K562 (cell line): ENCODE results near the gene UBE2D3. TPM values are rescaled to one million over a fixed set of nuclear protein-coding genes. Genes with fewer than 3 reads are reported as not detected.
A peak's percentile ranks its signal among the peaks of the same experiment; 100 is the strongest.

Experiments used
- CREB5 ChIP-seq: fragments of 250-450 bp; sonication (Bioruptor Pico); IDR thresholded peaks from 2 replicates; pipeline ENCODE4 v1.5.0; 2020; ENCODE audit warnings: mild to moderate bottlenecking
- DACH1 ChIP-seq: fragments of 450-650 bp; IDR thresholded peaks from 2 replicates; pipeline ENCODE4 v1.6.1; 2018; ENCODE audit not compliant: partially characterized antibody
- FOXJ2 ChIP-seq: fragments of 200-800 bp; sonication (Bioruptor generic); IDR thresholded peaks from 2 replicates; pipeline ENCODE4 v1.6.1; 2016; ENCODE audit warnings: missing genetic modification characterization, missing compliant biosample characterization
- IRF9 ChIP-seq: fragments of 450-650 bp; IDR thresholded peaks from 2 replicates; pipeline ENCODE4 v1.6.1; 2016; ENCODE audit warnings: missing biosample characterization, missing genetic modification characterization
- RAD51 ChIP-seq: fragments of 450-650 bp; IDR thresholded peaks from 2 replicates; pipeline ENCODE4 v1.7.1; 2016; ENCODE audit warnings: low read depth, mild to moderate bottlenecking, borderline replicate concordance
- SMARCE1 ChIP-seq: fragments of 450-650 bp; IDR thresholded peaks from 2 replicates; pipeline ENCODE4 v1.7.1; 2016; ENCODE audit warnings: mild to moderate bottlenecking
- SNRNP70 ChIP-seq: fragments of 200-400 bp; formaldehyde crosslinking; optimal IDR thresholded peaks from 2 replicates; pipeline ENCODE3; 2017; ENCODE audit warnings: low read depth, low read length
- STAT5B ChIP-seq: fragments of 250-450 bp; sonication (Bioruptor Pico); IDR thresholded peaks from 2 replicates; pipeline ENCODE4 v1.8.0; 2021; ENCODE audit warnings: mild to moderate bottlenecking, inconsistent platforms
- THRAP3 ChIP-seq: fragments of 450-650 bp; IDR thresholded peaks from 2 replicates; pipeline ENCODE4 v1.6.1; 2016; ENCODE audit warnings: mild to moderate bottlenecking, inconsistent platforms, borderline replicate concordance
- ZBTB40 ChIP-seq, 2 experiments: fragments of 450-650 bp in 1 of 2; sonication (generic) in 1 of 2; formaldehyde crosslinking in 1 of 2; IDR thresholded peaks; 2 replicates each; pipeline versions ENCODE4 v1.7.1 to v1.9.0; 2016 to 2022; ENCODE audit warnings: inconsistent platforms in 1 of 2, mild to moderate bottlenecking in 1 of 2, missing genetic modification reagents in 1 of 2
- ZNF584 ChIP-seq: fragments of 200-800 bp; sonication (Bioruptor generic); IDR thresholded peaks from 2 replicates; pipeline ENCODE4 v1.6.1; 2016; ENCODE audit warnings: low read depth, mild to moderate bottlenecking, missing genetic modification characterization, missing compliant biosample characterization
- ZNF586 ChIP-seq: fragments of 450-650 bp; formaldehyde crosslinking; conservative IDR thresholded peaks from 2 replicates; pipeline ENCODE4 v1.4.0; 2020; ENCODE audit warnings: mild to moderate bottlenecking, moderate library complexity
- ZSCAN32 ChIP-seq: fragments of 450-650 bp; formaldehyde crosslinking; IDR thresholded peaks from 2 replicates; pipeline ENCODE4 v1.4.0; 2020; ENCODE audit warnings: mild to moderate bottlenecking, moderate library complexity
- ZZZ3 ChIP-seq: fragments of 450-650 bp; IDR thresholded peaks from 2 replicates; pipeline ENCODE4 v1.6.1; 2016; ENCODE audit warnings: antibody characterized with exemption, mild to moderate bottlenecking, moderate library complexity
- polyA plus RNA-seq, 8 experiments: library from polyadenylated mRNA; depleted of rRNA in 4 of 8; stranded (reverse) in 5 of 8; unstranded in 3 of 8; fragments of >200 nt; fragmentation: Nextera tagmentation in 2 of 8; fragmentation: Illumina TruSeq in 1 of 8; extraction: Ambion mirVana in 2 of 8; extraction: Trizol in 1 of 8; gene quantifications; 2 replicates each; pipeline versions ENCODE4 v1.2.1 to v1.2.3, GENCODE V29; 2011 to 2014; ENCODE audit warnings: inconsistent platforms in 1 of 8, missing spikeins in 1 of 8
- total RNA-seq, 7 experiments: library from RNA; depleted of rRNA in 6 of 7; stranded (reverse); fragments of >200 nt in 6 of 7; fragmentation: Illumina TruSeq in 2 of 7; extraction: Trizol in 2 of 7; gene quantifications; 2 replicates each; pipeline versions ENCODE4 v1.2.1 to v1.2.3, GENCODE V29; 2011 to 2021; ENCODE audit warnings: low replicate concordance in 1 of 7
- TF ChIP-seq, protein P1 (sequence below): fragments of 250-450 bp; sonication (Bioruptor Pico); IDR thresholded peaks from 2 replicates; pipeline ENCODE4 v1.6.1; 2021; ENCODE audit warnings: mild to moderate bottlenecking
- TF ChIP-seq, protein P2 (sequence below), 2 experiments: fragments of 450-650 bp in 1 of 2; sonication (generic) in 1 of 2; formaldehyde crosslinking in 1 of 2; IDR thresholded peaks in 1 of 2; conservative IDR thresholded peaks in 1 of 2; 2 replicates each; pipeline versions ENCODE4 v1.6.1 to v1.8.1; 2016 to 2023; ENCODE audit warnings: mild to moderate bottlenecking in 2 of 2, moderate library complexity in 2 of 2, inconsistent platforms in 1 of 2, missing genetic modification reagents in 1 of 2

UBE2D3 gene
- total and polyA plus RNA-seq, 9 of the 15 experiments (the other 6 are each of a cell fraction or from before 2014, with no cell fraction given) = 191 to 618 (median 292) TPM

DNA sequence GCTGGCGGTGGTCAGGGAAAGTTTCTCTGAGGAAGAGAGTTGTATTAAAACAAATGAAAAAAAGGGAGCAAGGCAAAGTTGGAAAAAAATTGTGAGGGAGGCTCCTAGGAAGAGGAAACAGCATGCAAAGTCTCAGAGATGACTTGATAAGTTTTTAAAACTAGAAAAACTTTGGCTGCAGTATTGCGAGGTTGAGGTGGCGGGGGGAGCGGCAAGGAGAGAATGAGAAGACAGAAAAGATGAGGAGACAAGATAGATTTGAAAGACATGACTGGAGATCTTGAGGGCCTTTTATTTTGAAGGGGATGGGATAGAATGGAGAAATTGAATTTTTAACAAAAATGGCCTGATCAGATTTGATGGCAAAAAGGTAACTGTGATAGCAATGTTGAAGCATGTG lies 4.8 kb upstream of the UBE2D3 start (continued):
- TF ChIP-seq IRF9 (no peak), SNRNP70 (no peak), RAD51 (no peak), FOXJ2 (tag) (no peak), ZZZ3 (no peak), CREB5 (CRISPR knock-in tag) (no peak), SMARCE1 (peak; percentile 56; the same call in 1 of the 2 replicates), ZSCAN32 (CRISPR knock-in tag) (no peak), ZNF586 (no peak), DACH1 (no peak), ZBTB40 (IDR thresholded peaks at IDR 0.05) (no peak), ZBTB40 (CRISPR knock-in tag; IDR thresholded peaks at IDR 0.05) (no peak), STAT5B (no peak), ZNF584 (CRISPR knock-in tag) (no peak), THRAP3 (no peak)
- TF ChIP-seq, protein P1, sequence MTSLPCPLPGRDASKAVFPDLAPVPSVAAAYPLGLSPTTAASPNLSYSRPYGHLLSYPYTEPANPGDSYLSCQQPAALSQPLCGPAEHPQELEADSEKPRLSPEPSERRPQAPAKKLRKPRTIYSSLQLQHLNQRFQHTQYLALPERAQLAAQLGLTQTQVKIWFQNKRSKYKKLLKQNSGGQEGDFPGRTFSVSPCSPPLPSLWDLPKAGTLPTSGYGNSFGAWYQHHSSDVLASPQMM (CRISPR knock-in tag) = no peak
- TF ChIP-seq, protein P2, sequence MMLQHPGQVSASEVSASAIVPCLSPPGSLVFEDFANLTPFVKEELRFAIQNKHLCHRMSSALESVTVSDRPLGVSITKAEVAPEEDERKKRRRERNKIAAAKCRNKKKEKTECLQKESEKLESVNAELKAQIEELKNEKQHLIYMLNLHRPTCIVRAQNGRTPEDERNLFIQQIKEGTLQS (IDR thresholded peaks at IDR 0.05) = no peak
- TF ChIP-seq, protein P2 (CRISPR knock-in tag; conservative IDR thresholded peaks at IDR 0.05) = no peak
